ENCODE data around the gene WNK4.

Gene WNK4

DNA sequence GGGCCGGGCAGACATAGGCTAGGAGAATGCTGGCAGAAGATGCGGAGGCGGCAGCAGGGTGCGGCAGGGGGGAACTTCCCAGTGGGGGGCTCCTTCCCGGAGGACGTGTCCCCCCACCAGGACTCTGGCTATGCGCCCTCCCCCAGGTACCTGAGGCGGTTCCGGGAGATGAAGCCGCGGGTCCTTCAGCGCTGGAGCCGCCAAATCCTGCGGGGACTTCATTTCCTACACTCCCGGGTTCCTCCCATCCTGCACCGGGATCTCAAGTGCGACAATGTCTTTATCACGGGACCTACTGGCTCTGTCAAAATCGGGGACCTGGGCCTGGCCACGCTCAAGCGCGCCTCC, 3.4 kb downstream of the WNK4 start:
- 85 to 86% methylated on average over 21 of the region's 22 CpGs for WGBS, 2 experiments (ENCODE audit: insufficient coverage in 2 of 2)
- peaks cover 31% of the 10 kb centered on the region for H3K4me1 ChIP-seq (ENCODE audit: control insufficient read depth, insufficient read depth, low read length, poor library complexity, severe bottlenecking)
- H3K27ac ChIP-seq (ENCODE audit: low read depth, low read length, severe bottlenecking), result no peak overlapping the region
- peaks cover 32% of the 10 kb centered on the region for H3K36me3 ChIP-seq (ENCODE audit: control insufficient read depth, insufficient read depth, low read length)
- H3K9me3 ChIP-seq (ENCODE audit: control insufficient read depth, low read length), result no peaks in the 10 kb centered on the region
- H3K4me3 ChIP-seq (ENCODE audit: extremely low read depth, insufficient read depth, low read length, poor library complexity, severe bottlenecking), result no peak overlapping the region

DNA sequence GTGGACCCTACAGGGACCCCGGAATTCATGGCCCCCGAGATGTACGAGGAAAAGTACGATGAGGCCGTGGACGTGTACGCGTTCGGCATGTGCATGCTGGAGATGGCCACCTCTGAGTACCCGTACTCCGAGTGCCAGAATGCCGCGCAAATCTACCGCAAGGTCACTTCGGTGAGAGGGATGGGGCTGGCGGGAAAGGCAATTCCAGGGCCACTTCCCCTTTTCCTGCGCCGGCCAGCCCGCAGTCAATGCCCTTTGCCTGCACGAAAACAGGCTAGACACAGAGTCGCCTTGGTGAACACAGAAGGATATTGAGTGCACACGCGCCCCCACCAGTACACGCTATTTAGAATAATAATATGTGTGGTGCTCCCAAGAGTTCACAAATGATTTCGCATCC, 4.0 kb downstream of the WNK4 start:
- no peaks in the 10 kb centered on the region for H3K9me3 ChIP-seq (ENCODE audit: control insufficient read depth, low read length)
- WGBS, 2 experiments (ENCODE audit: insufficient coverage in 2 of 2), result 96 to 99% methylated on average over 20 of the region's 25 CpGs
- H3K27ac ChIP-seq (ENCODE audit: low read depth, low read length, severe bottlenecking), result no peak overlapping the region
- H3K36me3 ChIP-seq (ENCODE audit: control insufficient read depth, insufficient read depth, low read length), result peaks cover 26% of the 10 kb centered on the region
- peaks cover 31% of the 10 kb centered on the region for H3K4me1 ChIP-seq (ENCODE audit: control insufficient read depth, insufficient read depth, low read length, poor library complexity, severe bottlenecking)
- no peak overlapping the region for H3K4me3 ChIP-seq (ENCODE audit: extremely low read depth, insufficient read depth, low read length, poor library complexity, severe bottlenecking)

DNA sequence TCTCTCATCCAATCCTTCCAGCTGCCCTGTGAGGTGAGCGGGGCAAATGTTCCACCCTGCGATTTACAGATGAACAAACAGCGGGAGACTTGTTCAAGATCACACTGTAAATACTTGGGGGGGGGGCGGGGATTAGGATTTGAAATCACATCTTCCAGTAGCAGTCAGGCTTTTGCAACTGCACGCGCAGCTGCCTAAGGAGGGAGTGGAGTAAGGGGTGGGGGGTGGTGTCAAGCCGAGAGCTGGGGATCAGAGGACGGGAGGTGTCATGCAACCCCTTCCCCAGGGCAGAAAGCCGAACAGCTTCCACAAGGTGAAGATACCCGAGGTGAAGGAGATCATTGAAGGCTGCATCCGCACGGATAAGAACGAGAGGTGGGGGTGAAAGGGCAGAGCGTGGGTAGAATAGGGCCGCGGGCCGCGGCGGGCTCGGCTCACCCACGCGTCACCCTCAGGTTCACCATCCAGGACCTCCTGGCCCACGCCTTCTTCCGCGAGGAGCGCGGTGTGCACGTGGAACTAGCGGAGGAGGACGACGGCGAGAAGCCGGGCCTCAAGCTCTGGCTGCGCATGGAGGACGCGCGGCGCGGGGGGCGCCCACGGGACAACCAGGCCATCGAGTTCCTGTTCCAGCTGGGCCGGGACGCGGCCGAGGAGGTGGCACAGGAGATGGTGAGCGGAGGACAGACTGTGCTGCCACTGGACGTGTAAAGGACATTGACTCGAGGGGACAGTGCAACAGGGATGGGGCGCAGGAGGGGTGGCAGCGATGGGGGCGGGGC, 4.6 kb downstream of the WNK4 start:
- 95 to 97% methylated on average over 42 to 48 of the region's 52 CpGs for WGBS, 2 experiments (ENCODE audit: insufficient coverage in 2 of 2)

DNA sequence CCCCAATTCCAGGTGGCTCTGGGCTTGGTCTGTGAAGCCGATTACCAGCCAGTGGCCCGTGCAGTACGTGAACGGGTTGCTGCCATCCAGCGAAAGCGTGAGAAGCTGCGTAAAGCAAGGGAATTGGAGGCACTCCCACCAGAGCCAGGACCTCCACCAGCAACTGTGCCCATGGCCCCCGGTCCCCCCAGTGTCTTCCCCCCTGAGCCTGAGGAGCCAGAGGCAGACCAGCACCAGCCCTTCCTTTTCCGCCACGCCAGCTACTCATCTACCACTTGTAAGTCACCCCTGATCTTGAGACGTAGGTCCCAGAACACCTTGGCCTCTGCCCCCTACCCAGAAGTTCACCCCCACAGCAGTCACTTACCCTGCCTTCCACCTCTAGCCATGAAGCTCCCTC, 6.9 kb downstream of the WNK4 start:
- peaks cover 19% of the 10 kb centered on the region for H3K4me1 ChIP-seq (ENCODE audit: control insufficient read depth, insufficient read depth, low read length, poor library complexity, severe bottlenecking)
- H3K27ac ChIP-seq (ENCODE audit: low read depth, low read length, severe bottlenecking), result no peak overlapping the region
- no peak overlapping the region for H3K4me3 ChIP-seq (ENCODE audit: extremely low read depth, insufficient read depth, low read length, poor library complexity, severe bottlenecking)
- peaks cover 22% of the 10 kb centered on the region for H3K36me3 ChIP-seq (ENCODE audit: control insufficient read depth, insufficient read depth, low read length)
- 95 to 96% methylated on average over 9 to 10 of the region's 11 CpGs for WGBS, 2 experiments (ENCODE audit: insufficient coverage in 2 of 2)
- H3K9me3 ChIP-seq (ENCODE audit: control insufficient read depth, low read length), result no peaks in the 10 kb centered on the region

More for the DNA sequence above, 4.6 kb downstream of the WNK4 start:
- Histone ChIP-seq H3K4me3 (ENCODE audit: extremely low read depth, insufficient read depth, low read length, poor library complexity, severe bottlenecking) (no peak overlapping the region), H3K27ac (ENCODE audit: low read depth, low read length, severe bottlenecking) (no peak overlapping the region), H3K9me3 (ENCODE audit: control insufficient read depth, low read length) (no peaks in the 10 kb centered on the region), H3K4me1 (ENCODE audit: control insufficient read depth, insufficient read depth, low read length, poor library complexity, severe bottlenecking) (peaks cover 31% of the 10 kb centered on the region), H3K36me3 (ENCODE audit: control insufficient read depth, insufficient read depth, low read length) (peaks cover 22% of the 10 kb centered on the region)

DNA sequence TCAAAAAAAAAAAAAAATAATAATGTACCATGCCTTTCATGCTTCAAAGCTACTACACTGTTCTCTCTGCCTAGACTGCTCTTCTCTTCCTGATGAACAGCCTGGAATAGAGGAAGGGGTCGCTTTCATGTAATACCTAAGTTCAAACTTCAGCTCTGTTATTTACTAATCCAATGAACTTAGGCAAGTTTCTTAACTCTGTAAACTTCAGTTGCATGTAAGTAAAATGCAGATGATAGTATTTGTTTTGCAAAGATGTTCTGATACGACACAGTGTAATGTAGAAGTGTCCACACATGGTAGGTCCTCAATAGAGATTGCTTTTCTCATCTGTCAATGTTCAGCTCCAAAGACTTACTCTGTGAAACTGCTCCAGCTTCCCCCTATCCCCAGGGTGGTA, 11.5 kb downstream of the WNK4 start:
- peaks cover 39% of the 10 kb centered on the region for H3K36me3 ChIP-seq (ENCODE audit: control insufficient read depth, insufficient read depth, low read length)
- 93 to 100% methylated on average over 1 to 2 of the region's 2 CpGs for WGBS, 2 experiments (ENCODE audit: insufficient coverage in 2 of 2)
- H3K9me3 ChIP-seq (ENCODE audit: control insufficient read depth, low read length), result no peaks in the 10 kb centered on the region
- H3K4me1 ChIP-seq (ENCODE audit: control insufficient read depth, insufficient read depth, low read length, poor library complexity, severe bottlenecking), result no peaks in the 10 kb centered on the region
- no peak overlapping the region for H3K27ac ChIP-seq (ENCODE audit: low read depth, low read length, severe bottlenecking)
- H3K4me3 ChIP-seq (ENCODE audit: extremely low read depth, insufficient read depth, low read length, poor library complexity, severe bottlenecking), result no peak overlapping the region

DNA sequence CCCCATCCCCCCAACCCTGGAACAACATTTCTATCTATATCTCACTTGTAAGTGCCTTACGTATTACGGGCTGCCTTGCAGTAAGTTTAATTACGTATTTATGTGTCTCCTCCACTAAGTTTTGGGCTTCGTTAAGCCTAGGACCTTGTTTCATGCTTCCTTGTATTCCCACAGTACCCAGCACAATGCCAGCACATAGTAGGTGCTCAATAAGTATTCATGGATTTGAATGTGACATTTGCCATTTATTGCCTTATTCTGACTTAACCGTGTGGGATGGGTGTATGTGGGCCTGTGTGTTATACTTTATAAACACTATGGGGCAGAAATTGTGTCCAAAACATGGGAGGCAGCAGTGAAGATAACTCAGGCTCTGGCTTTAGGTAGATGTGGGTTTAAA, 12.1 kb downstream of the WNK4 start:
- peaks cover 40% of the 10 kb centered on the region for H3K36me3 ChIP-seq (ENCODE audit: control insufficient read depth, insufficient read depth, low read length)
- no peak overlapping the region for H3K27ac ChIP-seq (ENCODE audit: low read depth, low read length, severe bottlenecking)
- H3K9me3 ChIP-seq (ENCODE audit: control insufficient read depth, low read length), result no peaks in the 10 kb centered on the region
- WGBS, 2 experiments (ENCODE audit: insufficient coverage in 2 of 2), result 88% methylated on average over 4 of the region's 5 CpGs; no CpG with 5 or more reads in 1 of the 2 experiments
- H3K4me3 ChIP-seq (ENCODE audit: extremely low read depth, insufficient read depth, low read length, poor library complexity, severe bottlenecking), result no peak overlapping the region
- peaks cover 2% of the 10 kb centered on the region for H3K4me1 ChIP-seq (ENCODE audit: control insufficient read depth, insufficient read depth, low read length, poor library complexity, severe bottlenecking)

DNA sequence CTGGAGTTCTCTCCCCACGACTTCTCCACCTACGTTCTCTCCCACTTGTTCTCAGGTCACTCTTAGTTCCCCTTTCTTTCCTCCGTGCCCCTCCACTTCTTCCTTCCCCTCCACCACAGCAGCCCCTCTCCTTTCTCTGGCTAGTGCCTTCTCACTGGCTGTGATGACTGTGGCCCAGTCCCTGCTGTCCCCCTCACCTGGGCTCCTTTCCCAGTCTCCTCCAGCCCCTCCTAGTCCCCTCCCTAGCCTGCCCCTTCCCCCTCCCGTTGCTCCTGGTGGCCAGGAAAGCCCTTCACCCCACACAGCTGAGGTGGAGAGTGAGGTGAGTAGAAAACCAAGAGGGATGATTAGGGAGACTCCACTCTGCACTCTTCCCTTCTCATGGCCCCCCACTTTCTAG, 14.7 kb downstream of the WNK4 start:
- Histone ChIP-seq H3K36me3 (ENCODE audit: control insufficient read depth, insufficient read depth, low read length) (peaks cover 28% of the 10 kb centered on the region), H3K9me3 (ENCODE audit: control insufficient read depth, low read length) (no peaks in the 10 kb centered on the region), H3K4me1 (ENCODE audit: control insufficient read depth, insufficient read depth, low read length, poor library complexity, severe bottlenecking) (peaks cover 5% of the 10 kb centered on the region), H3K27ac (ENCODE audit: low read depth, low read length, severe bottlenecking) (no peak overlapping the region), H3K4me3 (ENCODE audit: extremely low read depth, insufficient read depth, low read length, poor library complexity, severe bottlenecking) (no peak overlapping the region)
- WGBS, 2 experiments (ENCODE audit: insufficient coverage in 2 of 2), result 95 to 100% methylated on average over 3 of the region's 4 CpGs

DNA sequence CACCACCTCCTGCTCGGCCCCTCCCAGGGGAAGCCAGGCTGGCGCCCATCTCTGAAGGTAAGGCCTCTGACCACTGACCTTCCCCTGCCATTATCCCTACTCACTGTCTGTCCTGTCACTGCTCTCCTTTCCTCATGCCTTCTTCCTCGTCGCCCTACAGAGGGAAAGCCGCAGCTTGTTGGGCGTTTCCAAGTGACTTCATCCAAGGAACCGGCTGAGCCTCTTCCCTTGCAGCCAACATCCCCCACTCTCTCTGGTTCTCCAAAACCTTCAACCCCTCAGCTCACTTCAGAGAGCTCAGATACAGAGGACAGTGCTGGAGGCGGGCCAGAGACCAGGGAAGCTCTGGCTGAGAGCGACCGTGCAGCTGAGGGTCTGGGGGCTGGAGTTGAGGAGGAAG, 15.1 kb downstream of the WNK4 start:
- H3K27ac ChIP-seq (ENCODE audit: low read depth, low read length, severe bottlenecking), result no peak overlapping the region
- no peak overlapping the region for H3K4me3 ChIP-seq (ENCODE audit: extremely low read depth, insufficient read depth, low read length, poor library complexity, severe bottlenecking)
- no peaks in the 10 kb centered on the region for H3K9me3 ChIP-seq (ENCODE audit: control insufficient read depth, low read length)
- 94 to 96% methylated on average over 6 to 7 of the region's 10 CpGs for WGBS, 2 experiments (ENCODE audit: insufficient coverage in 2 of 2)
- peaks cover 28% of the 10 kb centered on the region for H3K36me3 ChIP-seq (ENCODE audit: control insufficient read depth, insufficient read depth, low read length)
- peaks cover 5% of the 10 kb centered on the region for H3K4me1 ChIP-seq (ENCODE audit: control insufficient read depth, insufficient read depth, low read length, poor library complexity, severe bottlenecking)

DNA sequence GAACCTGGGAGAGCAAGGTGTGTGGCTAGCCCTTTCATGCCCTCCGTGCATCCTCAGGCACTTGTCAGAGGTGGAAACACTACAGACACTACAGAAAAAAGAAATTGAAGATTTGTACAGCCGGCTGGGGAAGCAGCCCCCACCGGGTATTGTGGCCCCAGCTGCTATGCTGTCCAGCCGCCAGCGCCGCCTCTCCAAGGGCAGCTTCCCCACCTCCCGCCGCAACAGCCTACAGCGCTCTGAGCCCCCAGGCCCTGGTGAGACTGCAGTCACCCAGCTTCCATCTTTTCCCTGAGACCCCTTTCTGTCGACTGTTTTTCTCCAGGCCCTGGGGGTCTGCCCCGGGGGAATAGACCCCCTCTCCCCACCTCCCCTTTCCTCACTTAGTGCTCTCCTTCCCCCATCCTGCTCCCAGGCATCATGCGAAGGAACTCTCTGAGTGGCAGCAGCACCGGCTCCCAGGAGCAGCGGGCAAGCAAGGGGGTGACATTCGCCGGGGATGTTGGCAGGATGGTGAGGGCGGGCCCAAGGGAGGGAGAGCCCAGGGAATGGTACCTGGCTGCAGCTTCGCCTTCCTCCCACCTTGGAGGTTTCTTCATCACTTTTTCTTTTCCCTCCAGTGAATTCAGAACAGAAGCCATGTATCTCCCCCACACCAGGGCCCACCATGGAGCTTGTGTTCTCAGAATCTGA, 15.8 kb downstream of the WNK4 start:
- Histone ChIP-seq H3K27ac (ENCODE audit: low read depth, low read length, severe bottlenecking) (no peak overlapping the region), H3K9me3 (ENCODE audit: control insufficient read depth, low read length) (no peaks in the 10 kb centered on the region), H3K4me1 (ENCODE audit: control insufficient read depth, insufficient read depth, low read length, poor library complexity, severe bottlenecking) (peaks cover 5% of the 10 kb centered on the region), H3K36me3 (ENCODE audit: control insufficient read depth, insufficient read depth, low read length) (peaks cover 28% of the 10 kb centered on the region), H3K4me3 (ENCODE audit: extremely low read depth, insufficient read depth, low read length, poor library complexity, severe bottlenecking) (no peak overlapping the region)
- WGBS, 2 experiments (ENCODE audit: insufficient coverage in 2 of 2), result 96 to 100% methylated on average over 15 to 17 of the region's 18 CpGs

DNA sequence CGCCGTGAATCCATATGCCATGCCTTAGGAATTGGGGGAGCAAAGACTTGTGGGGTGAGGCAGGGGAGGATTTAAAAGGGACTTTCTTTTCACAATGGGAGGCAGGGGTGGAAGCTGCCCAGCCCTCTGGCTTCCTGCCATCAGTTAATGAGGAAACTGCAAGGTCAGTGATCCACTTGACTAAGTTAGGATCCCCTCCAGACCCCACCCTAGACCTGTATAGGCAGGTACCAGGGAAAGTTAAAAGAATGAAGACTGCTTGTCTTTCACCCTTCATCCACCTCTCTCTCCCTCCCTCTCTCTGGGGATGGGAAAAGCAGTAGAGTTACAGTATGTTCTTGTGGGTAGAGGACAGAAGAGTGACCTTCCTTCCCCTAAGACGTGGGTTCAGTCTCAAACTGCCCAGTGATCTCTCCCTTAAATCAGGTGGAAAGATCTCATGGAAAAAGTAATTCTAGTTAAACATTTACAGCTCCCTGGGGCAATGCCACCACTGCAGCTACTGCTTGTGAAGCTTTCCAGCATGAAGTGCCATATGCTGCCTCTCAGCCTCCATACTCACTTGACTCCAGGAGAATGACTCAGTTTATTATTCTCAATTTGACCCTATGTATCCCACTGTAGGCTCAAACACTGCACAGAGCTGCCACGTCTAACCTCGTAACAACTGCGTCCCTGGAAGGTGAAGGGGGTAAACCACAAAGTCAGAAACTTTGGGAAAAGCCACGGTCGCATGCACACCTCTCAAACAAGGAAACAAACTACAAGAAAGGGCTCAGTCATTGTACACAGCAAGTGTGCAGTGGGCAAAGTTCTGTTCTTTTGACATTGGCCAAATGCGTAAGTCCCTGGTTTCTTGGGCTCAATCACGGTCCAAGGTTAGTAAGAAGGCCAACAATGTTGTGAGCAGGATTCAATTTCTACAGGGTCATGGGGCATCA, 16.9 kb downstream of the WNK4 start:
- H3K4me3 ChIP-seq (ENCODE audit: extremely low read depth, insufficient read depth, low read length, poor library complexity, severe bottlenecking), result peak overlapping the region; percentile 84
- peaks cover 5% of the 10 kb centered on the region for H3K4me1 ChIP-seq (ENCODE audit: control insufficient read depth, insufficient read depth, low read length, poor library complexity, severe bottlenecking)
- H3K36me3 ChIP-seq (ENCODE audit: control insufficient read depth, insufficient read depth, low read length), result peaks cover 28% of the 10 kb centered on the region
- WGBS, 2 experiments (ENCODE audit: insufficient coverage in 2 of 2), result 89 to 98% methylated on average over 7 to 8 of the region's 10 CpGs
- H3K9me3 ChIP-seq (ENCODE audit: control insufficient read depth, low read length), result no peaks in the 10 kb centered on the region
- H3K27ac ChIP-seq (ENCODE audit: low read depth, low read length, severe bottlenecking), result no peak overlapping the region

All from mesodermal cell (in vitro differentiated cells).